HG02759 (cell line): ENCODE results near the gene MYL11.
"Not testable (repeated sequence)": the region's sequence is repeated elsewhere in the genome, so short reads cannot be mapped to it uniquely, and the experiment has no call there.

ENCODE experiments used
- ATAC-seq: cut with Tn5 transposase; IDR thresholded peaks from one replicate; pipeline ENCODE4 v1.9.1; 2021; ENCODE audit warnings: mild to moderate bottlenecking, moderate library complexity; ENCODE audit not compliant: unreplicated experiment

The MYL11 gene

GRCh38 chr16:30374538-30374937 is at the start of gene MYL11:
Gene MYL11 (plus strand): TSS chr16:30374802. CDS start chr16:30374858, 56 bp downstream.
- ATAC-seq = no peak

- ATAC-seq = peak; percentile 86
These were observed 40.1 kb upstream of the MYL11 start for GRCh38 chr16:30334473-30334989.

- peak; percentile 79 for ATAC-seq
These were observed 39.5 kb upstream of the MYL11 start for GRCh38 chr16:30335028-30335597.

- ATAC-seq = peak; percentile 2
These were observed 38.8 kb upstream of the MYL11 start for GRCh38 chr16:30335598-30336474.

- not testable (repeated sequence) for ATAC-seq
These were observed 36.6 kb upstream of the MYL11 start for GRCh38 chr16:30337964-30338357.

- ATAC-seq = not testable (repeated sequence)
These were observed 35.9 kb upstream of the MYL11 start for GRCh38 chr16:30338715-30339114.

- no peak for ATAC-seq
These were observed 34.0 kb upstream of the MYL11 start for GRCh38 chr16:30340621-30341020.

- not testable (repeated sequence) for ATAC-seq
These were observed 32.6 kb upstream of the MYL11 start for GRCh38 chr16:30341971-30342370.

- ATAC-seq = no peak
These were observed 31.7 kb upstream of the MYL11 start for GRCh38 chr16:30342751-30343490.

GRCh38 chr16:30343491-30343820 is 31.1 kb upstream of the MYL11 start:
- ATAC-seq = not testable (repeated sequence)

- ATAC-seq = no peak
These were observed 28.3 kb upstream of the MYL11 start for GRCh38 chr16:30346286-30346685.

- ATAC-seq = no peak
These were observed 26.5 kb upstream of the MYL11 start for GRCh38 chr16:30348113-30348512.

- no peak for ATAC-seq
These were observed 25.7 kb upstream of the MYL11 start for GRCh38 chr16:30348929-30349328.

- ATAC-seq = peak; percentile 52
These were observed 24.9 kb upstream of the MYL11 start for GRCh38 chr16:30349675-30350074.

GRCh38 chr16:30350134-30350871 is 24.3 kb upstream of the MYL11 start:
- ATAC-seq = peak; percentile 46

GRCh38 chr16:30351001-30351441 is 23.6 kb upstream of the MYL11 start:
- ATAC-seq = no peak

GRCh38 chr16:30351586-30352419 is 22.8 kb upstream of the MYL11 start:
- no peak for ATAC-seq

- ATAC-seq = no peak
These were observed 21.9 kb upstream of the MYL11 start for GRCh38 chr16:30352488-30353401.
